Stimulated activated CD8-positive, alpha-beta memory T cell treated with anti-CD3 and anti-CD28 coated beads, Interleukin-7, amount 100 ng/mL, for 4 hours (primary cell): ENCODE data around the gene EML4.
A peak's percentile ranks its signal among the peaks of the same experiment; 100 is the strongest.
"Not testable (repeated sequence)": the region's sequence is repeated elsewhere in the genome, so short reads cannot be mapped to it uniquely, and the experiment has no call there.

ENCODE experiments used
- DNase-seq, 2 donors: peaks; one replicate each; pipeline ENCODE4 v3.0.0-alpha.2; 2020; ENCODE audit warnings: low read depth in 2 of 2

The EML4 gene

GRCh38 chr2:42169100-42169873 is at the start of gene EML4:
Gene EML4, plus strand, starts transcription at chr2:42169353. Its CDS starts 259 bp downstream, at chr2:42169612.
- DNase-seq = peak; percentile 76 to 85

DNA sequence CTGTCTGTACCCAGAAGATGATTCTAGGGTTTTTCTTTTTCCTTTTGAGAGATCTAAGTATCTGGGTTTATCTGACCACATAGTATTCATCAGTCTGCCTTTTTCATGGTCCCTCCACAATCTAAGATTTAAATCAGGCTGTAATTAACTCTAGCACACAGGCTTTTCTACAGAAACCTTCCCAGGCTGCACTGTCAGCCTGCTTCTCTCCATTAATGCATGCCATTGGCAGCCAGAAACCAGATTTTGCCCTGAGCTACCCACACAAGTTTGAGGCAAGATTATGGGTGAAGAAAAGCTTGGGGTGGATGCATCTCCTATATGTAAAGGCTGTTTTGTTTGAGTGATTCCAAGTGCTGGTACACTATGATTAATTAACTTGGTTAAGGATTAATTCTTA is 45.7 kb upstream of the EML4 start:
- DNase-seq = no peak

DNA sequence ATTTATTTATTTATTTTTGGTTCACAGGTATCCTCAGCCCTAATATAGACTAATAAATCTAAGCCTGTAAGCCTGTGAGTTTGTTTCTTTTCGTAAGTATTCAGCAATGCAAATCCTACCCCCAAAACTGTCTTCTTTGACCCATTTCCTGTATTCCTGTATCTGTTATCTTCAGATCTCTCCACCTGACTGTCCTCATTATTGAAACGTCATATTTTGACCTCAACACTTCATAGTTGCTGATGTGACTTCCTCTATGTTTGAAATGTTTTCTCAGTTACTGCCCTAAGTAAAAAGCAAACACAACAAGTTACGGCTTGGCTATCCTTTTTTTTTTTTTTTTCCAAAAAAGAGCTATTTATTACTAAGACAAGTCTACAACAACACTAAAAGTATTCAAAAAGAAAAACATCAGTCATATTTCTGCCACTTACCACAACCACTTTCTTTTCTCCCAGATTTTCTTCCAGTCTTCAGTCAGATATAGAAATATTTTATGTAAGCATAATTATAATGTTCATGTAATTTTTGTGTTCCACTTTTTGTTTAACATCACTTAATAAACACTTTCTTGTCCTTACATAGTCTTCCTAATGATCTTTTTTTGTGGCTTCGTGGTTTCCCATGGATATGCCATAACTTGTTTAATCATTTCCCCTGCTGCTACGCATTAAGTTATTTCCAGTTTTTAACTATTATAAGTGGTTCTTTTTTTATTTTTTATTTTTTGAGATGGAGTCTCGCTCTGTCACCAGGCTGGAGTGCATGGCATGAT is 45.0 kb upstream of the EML4 start:
- no peak for DNase-seq

DNA sequence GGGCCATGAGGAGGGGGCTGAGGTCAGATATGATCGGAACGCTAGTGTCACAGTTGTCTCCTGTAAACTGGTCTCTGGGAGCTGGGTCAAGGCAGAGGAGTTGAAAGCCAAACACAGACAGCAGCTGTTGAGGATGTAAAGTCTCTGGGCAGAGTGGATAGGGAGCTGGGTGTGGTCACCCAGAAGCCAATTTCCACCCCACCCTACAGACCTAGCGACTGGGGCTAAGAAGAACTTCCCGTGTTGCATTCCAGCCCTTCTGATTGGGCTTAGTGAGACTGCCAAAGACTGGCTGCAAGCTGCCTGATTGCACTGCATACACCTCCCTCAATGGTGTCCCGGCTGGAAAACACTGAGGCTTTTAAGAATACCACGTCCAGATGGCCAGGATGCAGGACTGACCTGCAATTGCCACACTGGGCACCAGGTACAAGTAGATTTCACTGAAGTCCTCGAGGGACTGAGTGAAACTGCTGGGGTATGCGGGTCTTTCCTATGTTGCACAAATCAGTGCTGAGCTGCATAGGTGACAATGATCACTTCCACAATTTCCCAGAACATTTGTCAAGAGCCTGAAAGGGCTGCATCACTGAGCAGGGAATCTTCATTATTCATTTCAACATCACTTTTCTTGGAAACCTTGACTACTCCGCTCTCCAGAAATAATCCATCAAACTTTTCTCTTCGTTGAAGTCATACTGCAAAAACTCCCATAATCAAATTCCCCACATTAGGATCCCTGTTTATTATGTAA is 43.1 kb upstream of the EML4 start:
- DNase-seq = no peak

GRCh38 chr2:42126873-42127272 is 42.3 kb upstream of the EML4 start:
- not testable (repeated sequence) for DNase-seq

DNA sequence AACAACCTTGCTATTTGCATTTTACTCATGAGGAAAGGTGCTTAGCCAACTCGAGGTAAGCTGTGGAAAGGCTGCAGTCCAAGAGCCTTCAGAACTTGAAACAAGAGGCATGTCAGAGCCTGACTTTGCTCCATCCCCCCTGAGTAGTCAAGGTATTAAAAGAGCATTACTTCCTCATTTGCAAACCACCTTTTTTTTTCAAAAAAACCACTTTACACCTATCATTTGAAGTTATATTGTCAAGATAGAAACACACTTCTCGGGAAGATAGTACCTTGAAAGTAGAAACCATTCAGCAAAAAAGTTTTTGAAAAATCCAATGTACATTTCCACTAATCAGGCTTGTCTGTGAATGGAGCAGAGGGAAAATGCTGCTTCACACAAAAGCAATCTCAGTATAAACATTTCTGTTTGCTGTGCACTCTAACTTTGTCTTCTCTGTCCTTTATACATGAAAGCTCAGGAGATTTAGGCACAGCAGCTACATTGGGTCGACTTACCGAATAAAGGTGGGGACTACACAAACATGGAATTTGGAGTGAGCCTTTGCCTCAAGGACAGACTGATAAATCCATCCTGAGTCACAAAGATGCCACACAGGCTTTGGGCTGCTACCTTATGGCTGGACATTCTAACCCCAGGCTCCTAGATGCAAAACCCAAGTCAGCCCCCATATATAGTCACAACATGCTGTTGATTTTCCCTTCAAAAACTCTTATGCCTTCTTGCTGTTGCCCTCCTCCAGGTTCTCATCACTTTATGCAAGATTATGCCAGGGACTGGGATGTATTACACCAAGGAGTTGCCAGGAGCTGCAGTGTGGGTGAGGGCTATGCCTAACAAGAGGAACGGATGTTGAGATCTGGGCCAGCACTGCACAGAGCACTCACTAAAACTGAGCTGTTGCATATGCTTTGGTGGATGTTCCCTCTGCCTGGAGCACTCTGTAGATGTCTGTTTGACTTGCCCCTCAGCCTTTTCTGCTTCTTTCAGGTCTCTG is 41.4 kb upstream of the EML4 start:
- no peak for DNase-seq

GRCh38 chr2:42128721-42129486 is 40.2 kb upstream of the EML4 start:
- DNase-seq = no peak

DNA sequence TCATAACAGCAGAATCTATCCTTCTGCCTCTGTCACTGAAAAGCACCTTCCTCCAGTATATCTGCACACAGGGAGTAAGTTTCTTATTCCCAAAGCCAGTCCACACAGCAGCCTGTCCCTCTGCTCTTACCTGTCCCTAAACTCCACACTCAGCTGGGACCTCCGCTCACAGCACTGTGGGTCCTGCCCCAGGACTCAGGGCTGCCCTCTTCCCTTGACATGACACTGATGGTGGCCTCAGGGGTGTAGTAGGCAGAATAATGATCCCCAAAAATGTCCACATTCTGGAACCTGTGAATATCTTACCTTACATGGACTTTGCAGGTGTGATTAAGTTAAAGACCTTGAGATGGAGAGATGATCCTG is 39.7 kb upstream of the EML4 start:
- no peak for DNase-seq

DNA sequence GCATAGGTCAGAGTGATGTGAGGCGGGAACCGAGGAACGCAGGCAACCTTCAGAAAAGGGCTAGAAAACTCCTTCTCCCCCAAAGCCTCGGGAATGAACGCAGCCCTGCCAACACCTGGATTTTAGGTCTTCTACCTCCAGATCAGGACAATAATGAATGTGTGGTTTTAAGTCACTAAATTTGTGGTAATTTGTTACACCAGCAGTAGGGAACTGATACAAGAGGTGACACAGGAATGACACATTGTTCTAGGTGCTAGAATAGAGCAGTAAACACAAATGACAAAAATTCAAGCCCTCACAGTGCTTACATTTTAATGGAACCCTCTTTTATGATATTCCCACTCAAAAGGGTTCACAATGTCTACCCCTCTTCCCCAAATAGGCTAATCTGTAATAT is 39.2 kb upstream of the EML4 start:
- DNase-seq = no peak

DNA sequence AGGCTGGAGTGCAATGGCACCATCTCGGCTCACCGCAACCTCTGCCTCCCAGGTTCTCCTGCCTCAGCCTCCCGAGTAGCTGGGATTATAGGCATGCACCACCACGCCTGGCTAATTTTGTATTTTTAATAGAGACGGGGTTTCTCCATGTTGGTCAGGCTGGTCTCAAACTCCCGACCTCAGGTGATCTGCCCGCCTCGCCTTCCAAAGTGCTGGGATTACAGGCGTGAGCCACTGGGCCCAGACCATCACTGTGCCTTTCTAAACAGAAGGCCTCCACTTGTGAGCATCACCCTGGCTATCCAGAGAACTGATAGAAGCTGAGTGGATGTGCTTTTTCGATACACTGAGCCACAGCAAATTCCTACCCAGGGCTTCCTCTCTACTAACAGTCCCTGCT is 38.3 kb upstream of the EML4 start:
- not testable (repeated sequence) for DNase-seq

GRCh38 chr2:42132191-42132965 is 36.8 kb upstream of the EML4 start:
- no peak for DNase-seq

GRCh38 chr2:42132966-42133641 is 36.0 kb upstream of the EML4 start:
- peak; percentile 84 to 87 for DNase-seq

GRCh38 chr2:42133771-42134195 is 35.4 kb upstream of the EML4 start:
- no peak for DNase-seq

GRCh38 chr2:42134401-42134932 is 34.7 kb upstream of the EML4 start:
- DNase-seq = not testable (repeated sequence)

DNA sequence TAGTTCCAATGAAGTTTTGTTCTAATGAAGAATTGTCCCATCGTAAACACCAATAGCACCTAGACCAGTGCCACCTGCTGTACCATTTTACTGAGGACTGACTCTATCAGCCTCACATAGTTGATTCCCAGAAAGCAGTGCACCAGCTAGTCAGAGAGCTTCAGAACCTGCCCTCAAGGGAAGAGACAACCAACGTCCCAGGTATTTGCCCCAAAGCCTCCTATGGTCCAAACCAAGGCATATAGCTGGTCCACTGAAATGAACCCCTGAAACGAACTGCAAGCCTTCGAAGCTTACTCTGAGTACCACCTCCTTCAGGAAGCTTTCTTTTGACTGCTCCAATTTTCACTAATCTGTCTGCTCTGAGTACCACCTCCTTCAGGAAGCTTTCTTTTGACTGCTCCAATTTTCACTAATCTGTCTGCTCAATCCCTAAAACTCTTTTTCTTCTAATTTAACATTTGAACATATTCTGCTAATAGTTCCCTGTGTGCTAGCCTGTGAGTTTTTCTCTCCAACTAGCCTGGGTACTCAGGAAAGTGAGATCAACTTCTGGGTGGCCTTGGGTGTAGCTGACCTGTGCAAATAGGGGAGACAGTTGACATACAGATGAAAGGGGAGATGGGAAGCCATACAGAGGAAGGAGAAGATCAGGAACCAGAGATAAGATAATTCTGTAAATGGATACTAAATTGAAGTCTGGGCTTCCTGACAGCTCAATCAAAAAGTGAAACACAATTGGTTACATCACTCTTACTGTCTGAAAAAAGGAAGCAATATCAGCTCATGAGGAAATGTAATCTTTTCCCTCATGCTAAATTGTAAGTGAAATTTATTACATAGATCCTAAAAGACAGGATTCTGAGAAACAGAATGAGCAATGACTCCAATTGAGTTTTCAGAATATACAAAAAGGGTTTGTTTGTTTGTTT is 33.5 kb upstream of the EML4 start:
- DNase-seq = no peak

DNA sequence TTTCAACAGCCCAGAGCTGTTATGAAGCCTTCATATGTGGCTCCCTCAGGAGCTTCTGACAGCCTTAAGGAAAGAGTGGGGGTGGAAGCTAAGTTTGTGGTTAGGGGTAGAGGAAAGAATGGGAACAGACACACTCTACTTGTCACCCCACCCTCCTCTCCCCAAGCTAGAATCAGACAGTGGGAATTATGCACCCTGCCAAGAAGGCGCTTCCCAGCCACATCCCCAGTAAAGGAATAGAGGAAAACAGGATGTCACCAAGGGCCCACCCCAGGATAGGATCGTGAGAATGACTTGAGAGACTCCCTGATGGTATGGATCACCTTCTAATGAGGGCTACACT is 32.4 kb upstream of the EML4 start:
- no peak for DNase-seq

DNA sequence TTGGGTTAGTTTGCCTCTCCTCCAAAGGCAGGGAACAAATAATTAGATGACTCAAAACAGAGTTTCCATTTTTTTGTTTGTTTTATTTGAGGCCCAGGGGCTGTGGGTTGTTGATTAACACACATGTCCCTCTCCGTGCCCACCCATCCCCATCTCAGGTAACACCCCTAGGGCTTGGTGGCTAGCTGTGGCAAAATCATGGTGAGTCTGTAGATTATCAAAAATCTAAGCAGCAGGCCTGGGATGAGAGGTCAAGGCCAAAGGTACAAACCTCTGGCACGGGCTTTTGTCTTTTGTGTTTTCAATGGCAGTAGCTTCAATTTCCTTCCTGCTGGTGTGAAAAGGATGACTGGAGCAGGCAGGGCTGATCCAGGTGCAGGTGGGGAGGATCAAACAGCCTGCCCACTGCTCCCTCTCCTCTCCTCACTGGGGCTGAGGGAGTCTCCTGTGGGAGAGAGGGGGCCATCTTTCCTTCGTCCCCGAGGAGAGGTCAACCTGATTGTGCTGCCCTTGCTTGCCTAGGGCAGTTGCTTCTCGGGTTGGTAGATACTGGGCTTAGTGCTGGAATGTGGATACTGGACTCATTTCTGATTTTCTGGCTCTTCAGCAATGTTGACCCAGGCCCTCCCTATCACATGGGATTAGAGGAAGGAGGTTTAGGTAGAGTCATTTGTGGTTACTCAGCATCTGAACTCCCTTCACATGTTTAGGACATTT is 31.9 kb upstream of the EML4 start:
- DNase-seq = no peak
